H1 (cell line): ENCODE results near the gene ELL. TPM values are rescaled to one million over a fixed set of nuclear protein-coding genes. Genes with fewer than 3 reads are reported as not detected.

ENCODE experiments used
- CREB1 ChIP-seq: IDR thresholded peaks from 2 replicates; pipeline ENCODE4 v1.6.1; 2012; ENCODE audit warnings: inconsistent platforms
- JUN ChIP-seq: IDR thresholded peaks from 2 replicates; pipeline ENCODE4 v1.6.1; 2011; ENCODE audit warnings: low read depth, mild to moderate bottlenecking, improper control_type of control experiment, low read length
- SRF ChIP-seq: IDR thresholded peaks from 2 replicates; pipeline ENCODE4 v1.6.1; 2011; ENCODE audit warnings: mild to moderate bottlenecking, low read depth, low read length, moderate library complexity
- polyA plus RNA-seq, 7 experiments: library from polyadenylated mRNA; depleted of rRNA in 3 of 7; stranded (reverse) in 5 of 7; unstranded in 2 of 7; fragments of >200 nt in 5 of 7; fragments of 200-250 nt in 2 of 7; gene quantifications; 1 replicate in 5 of 7; 2 replicates in 1 of 7; 4 replicates in 1 of 7; pipeline versions ENCODE4 v1.2.1 to v1.2.3, GENCODE V29; 2011 to 2013; ENCODE audit warnings: missing spikeins in 2 of 7, mixed read lengths in 2 of 7
- total RNA-seq: library from RNA; stranded (reverse); fragmentation: NEBNext Ultra II Directional; extraction: Animal tissue kit (Norgen Biotek cat#: 25700); gene quantifications from 2 replicates; pipeline ENCODE4 v1.2.1, GENCODE V29; 2021

ELL gene
- total and polyA plus RNA-seq, 2 of the 8 experiments (the other 6 are each of a cell fraction or from before 2014, with no cell fraction given) = 5.2 to 10.5 TPM

DNA sequence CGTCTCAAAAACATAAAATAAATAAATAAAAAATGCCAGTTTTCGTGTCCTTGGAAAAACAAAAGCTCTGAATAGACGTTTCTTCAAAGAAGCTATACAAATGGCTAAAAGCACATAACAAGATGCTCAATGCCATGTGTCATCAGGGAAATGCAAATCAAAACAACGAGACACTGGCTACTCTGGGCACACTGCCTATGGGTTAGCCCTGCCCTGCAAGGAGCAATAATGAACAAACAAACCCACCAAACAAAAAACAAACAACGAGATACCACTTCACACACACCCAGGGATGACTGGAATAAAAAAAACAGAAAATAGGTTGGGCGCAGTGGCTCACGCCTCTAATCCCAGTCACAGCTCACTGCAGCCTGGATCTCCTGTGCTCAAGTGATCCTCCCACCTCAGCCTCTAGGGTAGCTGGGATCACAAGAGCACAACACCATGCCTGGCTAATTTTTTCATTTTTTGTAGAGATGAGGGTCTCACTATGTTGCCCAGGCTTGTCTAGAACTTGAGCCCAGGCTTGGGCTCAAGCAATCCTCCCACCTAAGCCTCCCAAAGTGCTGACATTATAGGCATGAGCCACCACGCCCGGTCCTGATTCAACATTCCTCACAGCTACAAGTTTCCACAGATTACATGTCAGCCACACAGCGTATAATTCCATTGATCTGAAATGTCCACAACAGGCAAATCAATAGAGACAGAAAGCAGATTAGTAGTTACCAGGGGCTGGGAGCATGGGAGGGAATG is 68.4 kb downstream of the ELL start (continued):
- TF ChIP-seq CREB1 (no peak), SRF (no peak), JUN (no peak)
